GM18867 (cell line): ENCODE results near the gene CCDC80.
A peak's percentile ranks its signal among the peaks of the same experiment; 100 is the strongest.
"Not testable (repeated sequence)": the region's sequence is repeated elsewhere in the genome, so short reads cannot be mapped to it uniquely, and the experiment has no call there.

Experiments
- ATAC-seq: cut with Tn5 transposase; IDR thresholded peaks from one replicate; pipeline ENCODE4 v1.9.1; 2021; ENCODE audit warnings: mild to moderate bottlenecking, moderate library complexity; ENCODE audit not compliant: unreplicated experiment

Gene CCDC80

DNA sequence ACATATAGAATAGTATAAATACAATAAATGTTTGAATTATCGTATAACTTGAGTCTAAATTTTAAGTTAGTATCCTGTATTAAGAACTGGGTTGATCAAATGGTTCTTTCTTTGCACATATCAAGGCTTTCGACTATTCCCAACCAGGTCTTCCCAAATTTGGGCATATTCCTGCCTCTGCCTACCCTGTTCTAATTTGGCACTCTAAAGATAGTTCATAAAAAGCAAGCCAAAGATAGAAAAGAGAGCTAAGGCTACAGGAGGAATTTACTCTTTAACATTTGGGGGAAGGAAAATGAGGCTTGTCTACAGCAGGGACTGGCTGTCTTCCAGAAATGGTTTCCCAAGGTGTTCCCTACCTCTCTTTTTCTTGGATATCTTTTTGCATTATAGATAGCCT is 43.0 kb downstream of the CCDC80 start:
- no peak for ATAC-seq

DNA sequence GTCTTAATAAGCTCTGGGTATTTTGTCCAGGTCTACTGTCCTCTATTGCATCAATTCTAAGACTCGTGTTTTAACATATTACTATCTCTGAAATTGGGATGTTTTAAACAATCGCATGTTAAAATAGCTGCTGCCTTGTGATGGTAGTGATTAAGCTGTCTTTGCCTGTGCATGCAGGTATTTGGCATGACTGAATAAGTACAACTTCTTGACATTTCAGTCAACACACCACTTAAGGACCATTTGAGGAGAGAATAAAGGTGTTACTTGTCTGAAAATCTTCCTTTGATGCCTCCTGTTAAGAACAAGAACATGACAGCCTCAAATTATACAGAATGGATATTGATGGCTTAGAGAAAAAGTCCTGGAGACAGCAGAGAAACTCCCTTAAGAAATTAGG is 46.1 kb downstream of the CCDC80 start:
- ATAC-seq = no peak

DNA sequence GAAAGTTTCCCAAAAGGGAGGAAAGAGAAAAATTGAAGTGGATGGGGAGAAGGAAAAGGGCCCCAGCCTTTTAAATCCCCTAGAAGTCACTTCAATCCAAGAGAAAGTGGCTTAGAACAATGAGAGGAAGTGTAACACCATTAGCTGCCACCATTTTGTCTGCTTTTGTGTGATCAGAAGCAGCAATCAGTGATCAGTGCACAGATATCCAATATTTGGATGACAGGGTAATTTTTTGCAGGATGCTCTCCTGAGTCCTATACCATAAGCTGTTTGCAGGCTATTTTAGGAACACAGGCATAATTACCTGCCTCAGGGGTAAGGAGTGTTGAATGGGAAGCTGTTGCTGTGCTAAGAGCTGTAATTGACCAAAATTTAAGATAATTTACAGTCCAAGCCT is 47.7 kb downstream of the CCDC80 start:
- ATAC-seq = no peak

DNA sequence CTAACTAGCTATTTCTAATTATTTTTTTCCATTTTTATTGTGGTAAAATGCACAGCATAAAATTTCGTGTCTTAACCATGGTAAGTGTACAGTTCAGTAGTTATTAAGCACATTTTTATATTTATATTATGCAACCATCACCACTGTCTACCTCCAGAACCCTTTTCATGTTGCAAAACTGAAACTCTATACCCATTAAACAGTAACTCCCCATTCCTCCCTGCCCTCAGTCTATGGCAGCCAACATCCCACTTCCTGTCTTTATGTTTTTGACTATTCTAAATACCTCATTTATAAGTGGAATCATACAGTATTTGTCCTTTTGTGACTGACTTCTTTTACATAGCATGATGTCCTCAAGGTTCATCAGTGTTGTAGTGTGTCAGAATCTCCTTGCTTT is 53.6 kb downstream of the CCDC80 start:
- no peak for ATAC-seq

DNA sequence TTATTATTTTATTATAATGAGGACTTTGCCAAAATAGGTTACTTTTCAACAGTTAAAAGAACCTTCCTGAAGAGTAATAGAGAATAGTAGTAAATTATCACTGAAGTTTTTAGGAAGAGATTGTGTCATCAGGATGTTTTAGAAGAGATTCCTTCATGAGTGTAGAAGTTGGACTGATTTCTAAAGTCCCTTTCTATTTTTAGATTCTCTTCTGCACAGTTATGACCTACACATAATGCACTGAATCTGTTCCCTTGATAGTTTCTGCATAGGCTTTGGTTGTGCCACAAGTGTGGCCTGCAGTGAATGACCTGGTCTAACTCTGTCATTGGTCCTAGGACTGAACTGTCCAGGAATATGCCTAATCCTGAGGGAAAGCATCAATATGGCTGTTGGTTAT is 55.2 kb downstream of the CCDC80 start:
- no peak for ATAC-seq

DNA sequence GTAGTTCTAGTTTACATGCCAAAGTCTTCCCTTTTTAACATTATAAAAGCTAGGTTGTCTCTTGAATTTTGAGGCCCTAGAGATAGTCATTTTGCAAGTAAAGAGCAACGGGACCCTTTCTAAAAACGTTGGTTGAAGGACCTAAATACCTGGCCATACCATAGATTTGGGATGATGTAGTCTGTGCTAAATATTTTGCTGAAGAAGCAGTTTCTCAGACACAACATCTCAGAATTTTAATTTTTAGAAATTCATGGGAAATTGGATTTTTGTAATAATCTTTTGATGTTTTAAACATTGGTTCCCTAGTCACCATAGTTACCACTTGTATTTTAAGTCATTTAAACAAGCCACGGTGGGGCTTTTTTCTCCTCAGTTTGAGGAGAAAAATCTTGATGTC is 57.8 kb downstream of the CCDC80 start:
- ATAC-seq = no peak

DNA sequence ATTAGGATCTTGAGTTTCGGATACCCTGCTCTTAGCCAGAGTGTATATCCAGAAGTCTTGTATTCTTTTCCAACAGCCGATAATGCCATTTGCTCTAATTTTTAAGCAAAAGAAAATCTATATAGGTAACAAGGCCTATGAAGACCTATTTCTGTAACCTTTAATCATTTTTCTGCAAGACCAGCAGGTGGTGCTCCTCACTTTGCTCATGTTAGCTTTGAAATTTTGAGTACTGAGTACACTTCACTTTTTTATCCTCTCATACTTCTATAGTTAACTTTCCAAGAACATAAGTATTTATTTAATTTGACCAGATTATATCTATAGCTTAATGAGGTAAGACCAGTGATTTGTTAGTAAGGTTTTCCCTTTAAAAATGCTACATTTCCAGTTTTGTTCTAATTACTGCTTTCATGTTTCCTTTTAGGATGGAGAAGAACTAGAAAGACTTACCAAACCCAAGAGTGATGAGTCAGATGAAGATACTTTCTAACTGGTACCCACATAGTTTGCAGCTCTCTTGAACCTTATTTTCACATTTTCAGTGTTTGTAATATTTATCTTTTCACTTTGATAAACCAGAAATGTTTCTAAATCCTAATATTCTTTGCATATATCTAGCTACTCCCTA is 58.6 kb downstream of the CCDC80 start:
- ATAC-seq = peak; percentile 59

DNA sequence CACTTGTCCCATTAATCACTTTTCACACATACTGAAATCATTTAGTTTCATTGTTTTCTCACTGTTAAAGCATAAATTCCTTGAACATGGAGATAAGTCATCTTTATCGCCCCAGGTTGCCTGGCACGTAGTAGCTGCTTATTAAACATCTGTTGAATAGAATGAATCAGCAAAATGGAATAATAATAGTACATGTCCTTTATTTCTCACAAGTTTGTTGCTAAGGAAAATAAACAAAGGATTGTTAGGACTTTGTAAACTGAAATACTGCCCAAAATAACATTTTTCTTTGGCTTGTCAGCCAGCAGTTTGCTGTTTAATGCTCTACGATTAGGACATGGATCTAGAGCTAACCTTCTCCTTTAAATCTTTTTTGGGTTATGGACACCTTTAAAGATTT is 61.2 kb downstream of the CCDC80 start:
- ATAC-seq = no peak

DNA sequence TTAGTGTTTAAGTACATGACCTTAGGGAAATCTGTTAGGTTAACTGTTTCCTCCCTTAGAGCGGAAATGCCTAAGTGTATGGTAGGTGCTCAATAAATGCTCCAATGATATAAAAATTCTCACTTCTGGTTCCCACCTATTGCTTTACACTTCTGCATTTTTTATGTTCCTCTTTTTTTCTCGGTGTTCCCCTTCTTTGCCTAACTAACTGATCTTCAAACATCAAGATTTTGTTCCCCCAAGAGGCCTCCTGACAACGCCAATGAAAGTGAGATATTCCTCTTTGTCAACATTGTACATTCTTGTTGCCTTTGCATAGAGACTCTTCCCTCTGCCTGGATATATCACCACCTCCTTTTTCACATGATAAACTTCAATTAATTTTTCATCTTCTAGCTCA is 61.7 kb downstream of the CCDC80 start:
- ATAC-seq = no peak

DNA sequence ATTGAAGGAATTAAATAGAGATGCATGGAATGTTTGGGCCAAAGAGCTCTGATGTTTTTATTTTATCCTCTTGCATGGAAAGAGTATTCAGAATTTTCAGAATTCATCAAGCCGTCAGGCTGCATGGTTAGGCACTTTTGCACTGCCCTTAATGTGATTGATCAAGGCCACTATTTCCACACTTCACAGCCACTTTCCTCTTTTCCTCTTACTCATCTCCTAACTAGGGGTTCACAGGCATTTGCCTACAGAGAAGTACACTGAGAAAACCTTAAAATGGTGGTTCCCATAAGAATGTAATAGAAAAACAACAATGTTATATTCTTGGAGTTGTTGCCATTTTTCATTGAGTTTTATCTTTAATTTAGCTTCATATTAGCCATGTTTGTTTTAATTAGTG is 68.2 kb downstream of the CCDC80 start:
- no peak for ATAC-seq

DNA sequence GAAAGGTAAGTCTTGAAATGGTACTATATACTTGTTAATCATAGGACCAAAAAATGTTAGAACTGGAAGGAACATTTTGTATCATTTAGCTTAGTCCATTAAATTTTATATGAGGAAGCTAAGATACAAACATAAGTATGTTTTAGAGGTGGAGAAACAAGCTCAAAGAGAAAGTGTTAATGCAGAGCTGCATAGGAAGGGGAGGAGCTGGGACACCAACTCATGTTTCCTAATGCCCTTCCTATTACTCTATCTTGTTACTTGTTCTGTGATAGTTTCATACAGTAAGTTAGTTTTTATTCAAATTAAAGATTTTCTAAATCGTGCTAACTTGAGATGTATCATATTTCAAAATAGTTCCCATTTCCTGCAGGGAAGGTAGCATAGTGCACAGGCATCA is 71.7 kb downstream of the CCDC80 start:
- ATAC-seq = no peak

DNA sequence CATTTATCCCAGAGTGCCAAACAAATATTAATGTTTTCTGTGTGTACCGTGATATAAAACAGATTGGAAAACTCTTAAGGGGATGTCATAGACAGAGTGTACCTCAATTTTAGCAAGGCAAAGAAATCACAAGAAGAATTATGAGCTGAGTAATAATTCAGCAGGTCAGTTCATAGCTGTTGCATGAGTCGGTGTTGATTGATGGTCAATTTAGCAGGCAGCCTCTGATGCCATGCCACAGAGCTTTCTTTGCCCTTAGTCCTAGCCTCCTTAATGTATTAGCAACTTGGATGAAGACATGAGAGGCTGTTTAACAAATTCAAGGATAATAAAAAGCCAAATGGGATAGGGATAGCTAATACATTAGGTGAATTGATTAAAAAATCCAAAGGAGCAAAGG is 72.3 kb downstream of the CCDC80 start:
- no peak for ATAC-seq

DNA sequence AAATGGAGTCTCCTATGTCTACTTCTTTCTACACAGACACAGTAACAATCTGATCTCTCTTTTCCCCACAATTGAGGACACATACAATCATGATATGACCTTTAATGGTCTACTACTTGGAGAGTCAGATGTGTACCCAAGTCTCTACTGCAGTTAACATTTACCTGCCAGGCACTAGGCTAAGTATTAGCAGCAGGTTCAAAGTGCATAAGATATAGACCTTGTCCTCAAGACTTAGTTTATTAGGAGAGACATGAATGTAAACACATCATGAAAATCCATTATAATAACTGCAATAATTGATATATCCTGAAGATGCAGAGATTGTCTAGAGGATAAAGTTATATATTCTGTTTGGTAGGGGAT is 76.0 kb downstream of the CCDC80 start:
- no peak for ATAC-seq

DNA sequence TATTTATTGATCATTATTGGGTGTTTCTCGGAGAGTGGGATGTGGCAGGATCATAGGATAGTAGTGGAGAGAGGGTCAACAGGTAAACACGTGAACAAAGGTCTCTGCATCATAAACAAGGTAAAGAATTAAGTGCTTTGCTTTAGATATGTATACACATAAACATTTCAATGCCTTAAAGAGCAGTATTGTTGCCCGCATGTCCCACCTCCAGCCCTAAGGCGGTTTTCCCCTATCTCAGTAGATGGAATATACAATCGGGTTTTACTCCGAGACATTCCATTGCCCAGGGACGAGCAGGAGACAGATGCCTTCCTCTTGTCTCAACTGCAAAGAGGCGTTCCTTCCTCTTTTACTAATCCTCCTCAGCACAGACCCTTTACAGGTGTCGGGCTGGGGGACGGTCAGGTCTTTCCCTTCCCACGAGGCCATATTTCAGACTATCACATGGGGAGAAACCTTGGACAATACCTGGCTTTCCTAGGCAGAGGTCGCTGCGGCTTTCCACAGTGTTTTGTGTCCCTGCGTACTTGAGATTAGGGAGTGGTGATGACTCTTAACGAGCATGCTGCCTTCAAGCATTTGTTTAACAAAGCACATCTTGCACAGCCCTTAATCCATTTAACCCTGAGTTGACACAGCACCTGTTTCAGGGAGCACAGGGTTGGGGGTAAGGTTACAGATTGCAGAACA is 76.5 kb downstream of the CCDC80 start:
- ATAC-seq = not testable (repeated sequence)

DNA sequence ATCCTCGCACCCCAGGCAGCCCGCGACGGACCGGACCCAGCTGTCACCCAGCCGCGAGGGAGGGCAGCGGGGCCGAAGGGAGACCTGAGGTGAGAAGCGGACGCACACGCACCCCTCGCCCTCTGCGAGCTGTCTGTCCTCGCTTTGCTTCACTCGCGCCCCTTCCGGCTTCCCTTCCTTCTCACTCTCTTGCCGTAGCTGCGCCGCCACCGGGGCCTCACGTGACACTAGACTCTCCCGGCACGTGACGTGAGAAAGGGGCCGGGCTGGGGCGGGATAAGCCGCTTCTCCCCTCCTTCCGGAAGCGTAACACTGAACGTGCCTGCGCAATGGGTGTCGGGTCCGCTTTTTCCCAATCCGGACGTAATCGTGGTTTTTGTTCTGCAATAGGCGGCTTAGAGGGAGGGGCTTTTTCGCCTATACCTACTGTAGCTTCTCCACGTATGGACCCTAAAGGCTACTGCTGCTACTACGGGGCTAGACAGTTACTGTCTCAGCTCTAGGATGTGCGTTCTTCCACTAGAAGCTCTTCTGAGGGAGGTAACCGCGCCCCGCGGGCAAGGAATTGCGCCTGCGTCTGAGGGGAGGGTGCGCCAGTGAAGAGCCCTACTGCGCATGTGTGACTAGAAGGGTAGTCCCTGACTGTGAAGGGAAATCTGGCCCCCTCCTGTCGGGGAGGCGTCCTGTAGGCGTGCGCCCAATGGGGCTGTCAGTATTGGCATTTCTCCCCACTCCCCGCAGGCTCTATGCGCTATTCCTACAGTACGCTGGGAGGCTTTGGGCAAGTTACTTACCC is 79.0 kb downstream of the CCDC80 start, which contains the start of the genes ATG3 and SLC35A5:
Gene ATG3, minus strand, starts transcription at position 229 of the 796 bp plus-strand sequence. CDS start 434 bp downstream, outside the sequence.
Gene SLC35A5, plus strand, starts transcription at position 312 of the 796 bp plus-strand sequence. CDS start 1,359 bp downstream, outside the sequence.
- ATAC-seq = peak; percentile 76

DNA sequence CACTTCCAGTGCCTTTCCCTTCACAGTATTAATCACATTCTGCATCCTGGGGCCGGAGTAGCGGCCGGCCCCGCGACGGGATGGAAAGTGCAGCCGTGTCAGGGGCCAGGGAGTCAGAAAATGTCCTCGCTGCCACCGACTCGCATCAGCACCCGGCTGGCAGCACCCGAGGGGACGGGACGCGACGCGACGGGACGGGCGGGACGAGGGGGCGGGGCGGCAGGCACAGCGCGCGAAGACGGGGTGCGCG is 79.5 kb downstream of the CCDC80 start:
- peak; percentile 53 for ATAC-seq

DNA sequence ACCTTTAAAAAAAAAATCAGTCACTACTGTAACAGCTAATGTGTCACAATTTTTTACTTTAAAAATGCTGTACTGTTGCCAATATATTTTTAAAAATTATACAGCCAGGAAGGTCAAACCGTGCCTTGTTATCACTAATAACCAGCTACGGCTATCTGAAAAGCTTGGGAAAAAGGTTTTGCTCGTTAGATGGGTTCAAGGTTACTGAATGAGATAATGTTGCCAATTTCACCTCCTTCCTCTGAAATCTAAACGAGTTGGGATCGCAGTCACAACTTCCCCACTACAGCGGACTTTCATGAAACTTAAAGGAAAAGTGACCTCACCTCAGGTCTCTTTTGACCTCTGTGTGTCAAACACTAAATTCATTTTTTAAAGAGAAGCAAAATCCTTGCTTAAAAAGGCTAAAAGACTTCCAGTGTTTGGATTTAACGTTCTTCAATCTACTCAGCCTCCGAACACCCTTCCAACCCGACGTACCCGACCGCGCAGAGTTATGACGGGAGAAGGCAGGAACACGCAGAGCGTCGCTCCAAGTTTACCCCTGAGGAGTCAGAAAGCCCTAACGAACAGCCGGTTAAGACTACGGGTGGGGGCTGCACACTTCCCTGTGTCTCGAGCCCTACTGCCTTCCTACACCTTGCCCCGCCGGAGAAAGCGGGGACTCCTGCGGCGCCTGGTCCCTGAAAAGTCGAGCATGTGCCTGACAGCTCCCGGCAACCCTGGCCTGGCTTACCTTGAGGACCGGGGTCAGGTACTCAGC is 80.0 kb downstream of the CCDC80 start:
- peak; percentile 26 for ATAC-seq

DNA sequence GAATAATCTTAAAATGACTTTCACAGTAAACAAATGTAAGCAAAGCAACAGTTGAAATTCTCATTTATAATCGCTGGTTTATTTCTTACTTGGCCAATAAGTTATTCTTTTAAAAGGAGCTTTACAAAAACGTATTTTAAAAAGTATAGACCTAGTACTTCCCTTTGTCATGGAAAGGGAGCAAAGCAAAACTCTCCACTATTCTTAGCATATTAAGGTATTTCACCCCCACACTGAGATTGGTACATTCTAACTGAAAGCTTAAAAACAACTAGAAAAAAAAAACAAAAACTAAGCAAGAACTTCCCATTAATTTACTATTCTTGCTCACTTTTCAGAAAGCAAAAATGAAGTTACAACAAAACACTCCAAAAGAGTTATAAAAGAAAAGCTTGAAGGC is 80.6 kb downstream of the CCDC80 start:
- no peak for ATAC-seq

DNA sequence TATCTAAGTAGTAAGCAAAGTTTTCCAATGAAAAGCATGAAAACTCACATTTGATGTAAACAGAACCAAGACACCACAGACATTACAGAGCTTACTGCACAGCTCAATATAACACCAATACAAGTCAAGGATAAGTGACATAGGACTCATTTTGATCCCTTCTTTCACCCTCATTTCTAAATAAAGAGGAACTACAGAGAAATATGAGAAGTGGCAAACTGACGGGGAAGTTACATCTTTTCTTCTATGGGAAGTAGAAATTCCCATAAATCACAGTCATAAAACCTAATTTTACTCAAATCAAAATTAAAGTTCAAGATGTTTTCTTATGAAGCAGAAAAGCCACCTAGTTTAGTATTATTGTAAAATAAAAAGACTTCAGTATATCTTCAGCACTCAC is 83.0 kb downstream of the CCDC80 start:
- ATAC-seq = no peak

DNA sequence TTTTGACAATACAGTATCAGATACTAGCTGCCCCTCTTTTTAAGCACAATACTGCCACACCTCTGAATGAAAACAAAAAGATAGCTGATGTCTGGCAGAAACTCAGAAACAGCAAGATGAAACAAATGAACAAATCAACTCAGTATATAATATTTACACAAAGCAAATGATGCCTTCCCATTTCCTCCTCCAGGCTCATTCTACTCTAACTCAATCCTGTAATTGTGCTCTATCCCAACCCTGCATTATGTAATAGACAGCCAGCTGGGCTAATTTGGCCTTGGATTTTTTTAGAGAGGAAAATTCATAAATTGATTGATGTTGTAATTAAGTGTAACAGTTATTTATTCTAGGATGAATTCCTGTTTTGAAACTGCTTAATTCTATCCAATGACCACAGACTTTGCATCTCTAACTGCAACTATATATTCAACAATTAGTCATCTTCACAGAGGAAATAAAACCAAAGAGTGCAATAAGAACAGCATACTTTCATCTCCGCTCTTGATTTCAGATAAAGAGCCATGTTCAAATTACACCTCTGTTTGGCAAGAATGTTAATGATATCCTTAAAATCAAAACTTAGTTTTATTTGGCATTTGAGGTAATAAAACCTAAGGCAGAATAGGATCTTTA is 85.3 kb downstream of the CCDC80 start:
- no peak for ATAC-seq

DNA sequence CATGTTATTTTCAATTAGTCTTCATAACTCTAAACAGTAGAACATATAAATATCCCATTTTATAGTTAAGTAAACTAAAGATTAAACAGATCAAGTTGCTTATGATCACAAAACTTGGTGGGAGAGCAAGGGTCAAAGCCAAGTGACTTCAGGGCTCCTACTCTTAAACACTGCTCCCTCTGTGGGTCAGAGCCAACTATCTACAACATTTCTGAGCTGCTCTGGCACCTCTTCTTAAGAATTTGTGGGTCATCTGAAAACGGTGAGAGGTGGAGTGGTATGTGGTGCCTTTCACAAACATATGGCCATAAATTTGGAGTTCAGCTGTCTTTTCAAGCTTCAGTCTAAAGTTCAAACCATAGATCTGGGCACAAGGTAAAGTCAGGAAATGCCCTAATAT is 90.1 kb downstream of the CCDC80 start:
- no peak for ATAC-seq
